ENCODE results near the gene FAM131A.

GRCh38 chr3:184335661-184336546 lies 1.5 kb upstream of the FAM131A start:
- TF ChIP-seq POLR2A (IDR thresholded peaks at IDR 0.05; ENCODE audit: low read depth, low read length) (peak; percentile 92), SRF (IDR thresholded peaks at IDR 0.05; ENCODE audit: low read depth in 2 of 2, low read length in 2 of 2) (no peak), FOS (IDR thresholded peaks at IDR 0.05; ENCODE audit: borderline replicate concordance, extremely low read depth, insufficient read length) (no peak), KAT2A (conservative IDR thresholded peaks at IDR 0.05; ENCODE audit: control insufficient read depth, low read depth, low read length) (no peak), CTCF (IDR thresholded peaks at IDR 0.05 in 2 of 3, conservative IDR thresholded peaks at IDR 0.05 in 1 of 3; ENCODE audit: control insufficient read depth in 2 of 3, extremely low read depth in 1 of 3, insufficient read depth in 1 of 3, low read depth in 3 of 3, low read length in 3 of 3) (no peak), NRF1 (conservative IDR thresholded peaks at IDR 0.05; ENCODE audit: low read depth, low read length) (no peak), JUNB (IDR thresholded peaks at IDR 0.05) (no peak), BRCA1 (IDR thresholded peaks at IDR 0.05; ENCODE audit: low read depth, low read length) (no peak), SMC3 (IDR thresholded peaks at IDR 0.05; ENCODE audit: borderline replicate concordance, low read length) (no peak), NR2C2 (IDR thresholded peaks at IDR 0.05; ENCODE audit: borderline replicate concordance, control insufficient read depth, insufficient read length, low read depth) (no peak), CHD2 (IDR thresholded peaks at IDR 0.05; ENCODE audit: borderline replicate concordance, low read depth, low read length) (0 out of 2 replicates have a peak, but pooled peaks have one; percentile 35), EP300 (IDR thresholded peaks at IDR 0.05; ENCODE audit: borderline replicate concordance in 1 of 2, control insufficient read depth in 1 of 2, low read depth in 2 of 2, low read length in 2 of 2) (no peak)
